ENCODE measurements around the gene FAM181A.

Gene FAM181A

DNA sequence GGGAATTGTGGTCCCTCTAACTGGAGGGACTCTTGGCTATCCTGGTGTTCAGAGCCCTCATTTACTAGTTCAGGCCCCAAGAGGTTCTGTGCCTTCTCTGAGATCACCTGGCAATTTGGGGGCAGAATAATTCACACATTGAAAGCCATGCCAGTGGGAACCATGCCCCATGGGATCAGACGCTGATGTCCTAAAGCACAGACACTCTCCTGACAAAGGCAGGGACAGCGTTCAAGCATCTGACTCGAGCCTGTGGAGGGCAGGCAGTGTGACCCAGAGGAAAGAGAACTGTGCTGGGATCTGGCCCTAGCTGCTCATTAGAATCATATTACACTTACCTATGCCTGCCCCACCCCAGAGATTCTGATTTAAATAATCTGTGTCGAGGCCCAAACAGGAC, 51.6 kb downstream of the FAM181A start:
- DNase-seq (ENCODE audit: low read depth), result no peak

Measured in EH (cell line).